Esophagus (tissue), 2 donors: ENCODE data around the gene DNAH7. TPM values are rescaled to one million over a fixed set of nuclear protein-coding genes. Genes with fewer than 3 reads are reported as not detected.

Experiments
- H3K27ac ChIP-seq, 2 donors: one replicate each; pipeline ENCODE4 v1.5.1; 2013; ENCODE audit warnings: low read depth in 2 of 2, mild to moderate bottlenecking in 2 of 2, inconsistent platforms in 1 of 2, low read length in 1 of 2, moderate library complexity in 1 of 2
- H3K27me3 ChIP-seq, 2 donors: one replicate each; pipeline ENCODE4 v1.6.1; 2013; ENCODE audit warnings: low read length in 2 of 2, control low read depth in 1 of 2, mild to moderate bottlenecking in 1 of 2; ENCODE audit not compliant: insufficient read depth in 2 of 2, control insufficient read depth in 1 of 2
- H3K36me3 ChIP-seq, 2 donors: one replicate each; pipeline ENCODE4 v1.6.1; 2013; ENCODE audit warnings: low read length in 1 of 2; ENCODE audit not compliant: control insufficient read depth in 2 of 2, insufficient read depth in 2 of 2
- H3K4me1 ChIP-seq, 2 donors: one replicate each; pipeline ENCODE4 v1.6.1; 2013; ENCODE audit warnings: low read length in 1 of 2; ENCODE audit not compliant: control insufficient read depth in 2 of 2, insufficient read depth in 2 of 2
- H3K4me3 ChIP-seq, 2 donors: one replicate each; pipeline ENCODE4 v1.5.1; 2013; ENCODE audit warnings: low read length in 2 of 2, mild to moderate bottlenecking in 2 of 2, low read depth in 1 of 2, moderate library complexity in 1 of 2
- H3K9me3 ChIP-seq, 2 donors: one replicate each; pipeline ENCODE4 v1.6.1; 2013; ENCODE audit warnings: mild to moderate bottlenecking in 2 of 2, low read depth in 1 of 2, low read length in 1 of 2, moderate library complexity in 1 of 2; ENCODE audit not compliant: control insufficient read depth in 2 of 2, insufficient read depth in 1 of 2
- WGBS, 2 donors: extraction: QIAGEN DNeasy Blood & Tissue Kit; methylation state at CpG; one replicate each; pipeline ENCODE4 v1.1.7; 2013; 5-methylcytosine and 5-hydroxymethylcytosine counted together
- polyA plus RNA-seq, 2 donors: library from polyadenylated mRNA; stranded (reverse); fragments of 200-250 nt; gene quantifications; one replicate each; pipeline ENCODE4 v1.2.3, GENCODE V29; 2013
- donor health status: healthy with polysubstance abuse.
- donor health status: Bipolar disorder and iron deficiency.

DNAH7 gene
- polyA plus RNA-seq, 2 donors, result 0.06 to 0.09 TPM

GRCh38 chr2:195824478-195824877, 244.2 kb downstream of the DNAH7 start:
- Histone ChIP-seq H3K27ac (no peak overlapping the region), H3K36me3 (no peaks in the 10 kb centered on the region)
- WGBS, 2 donors, result 89 to 91% methylated on average over 2 of the region's 2 CpGs

DNA sequence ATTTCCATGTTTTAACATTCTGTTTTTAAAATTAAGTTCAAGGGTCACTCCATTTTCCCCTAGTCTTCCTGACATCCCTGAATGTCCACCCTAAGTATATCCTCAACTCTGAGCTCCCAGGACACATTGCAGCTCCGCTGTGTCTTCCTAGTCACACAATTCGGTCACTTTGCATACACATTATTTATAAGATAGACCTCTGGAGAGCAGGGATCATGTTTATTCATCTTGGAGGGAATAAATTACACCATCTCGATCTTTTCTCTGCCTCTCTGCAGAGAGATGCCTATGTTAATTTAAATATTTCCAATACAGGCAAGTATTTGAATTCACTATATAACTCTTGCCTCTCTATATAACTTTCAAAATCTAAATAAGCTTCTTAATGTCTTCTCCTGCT, 245.4 kb downstream of the DNAH7 start:
- H3K4me3 ChIP-seq, result no peak overlapping the region
- no peaks in the 10 kb centered on the region for H3K27me3 ChIP-seq
- H3K4me1 ChIP-seq, result no peaks in the 10 kb centered on the region
- WGBS, 2 donors, result 87 to 91% methylated on average over 3 of the region's 3 CpGs
- no peaks in the 10 kb centered on the region for H3K9me3 ChIP-seq
- H3K27ac ChIP-seq, result no peak overlapping the region
- H3K36me3 ChIP-seq, result no peaks in the 10 kb centered on the region

More at GRCh38 chr2:195824478-195824877, 244.2 kb downstream of the DNAH7 start:
- no peaks in the 10 kb centered on the region for H3K4me1 ChIP-seq
- no peak overlapping the region for H3K4me3 ChIP-seq
- no peaks in the 10 kb centered on the region for H3K27me3 ChIP-seq
- H3K9me3 ChIP-seq, result no peaks in the 10 kb centered on the region

GRCh38 chr2:195821566-195821932, 247.1 kb downstream of the DNAH7 start:
- WGBS, 2 donors, result 82 to 85% methylated on average over 5 of the region's 5 CpGs
- no peak overlapping the region for H3K4me3 ChIP-seq
- no peaks in the 10 kb centered on the region for H3K4me1 ChIP-seq
- no peaks in the 10 kb centered on the region for H3K36me3 ChIP-seq
- no peak overlapping the region for H3K27ac ChIP-seq
- no peaks in the 10 kb centered on the region for H3K9me3 ChIP-seq
- no peaks in the 10 kb centered on the region for H3K27me3 ChIP-seq

- 92 to 93% methylated on average over 3 of the region's 3 CpGs for WGBS, 2 donors
- Histone ChIP-seq H3K9me3 (no peaks in the 10 kb centered on the region), H3K4me1 (no peaks in the 10 kb centered on the region), H3K4me3 (no peak overlapping the region), H3K36me3 (no peaks in the 10 kb centered on the region), H3K27me3 (no peaks in the 10 kb centered on the region), H3K27ac (no peak overlapping the region)
These were observed 247.6 kb downstream of the DNAH7 start for GRCh38 chr2:195820867-195821565.

DNA sequence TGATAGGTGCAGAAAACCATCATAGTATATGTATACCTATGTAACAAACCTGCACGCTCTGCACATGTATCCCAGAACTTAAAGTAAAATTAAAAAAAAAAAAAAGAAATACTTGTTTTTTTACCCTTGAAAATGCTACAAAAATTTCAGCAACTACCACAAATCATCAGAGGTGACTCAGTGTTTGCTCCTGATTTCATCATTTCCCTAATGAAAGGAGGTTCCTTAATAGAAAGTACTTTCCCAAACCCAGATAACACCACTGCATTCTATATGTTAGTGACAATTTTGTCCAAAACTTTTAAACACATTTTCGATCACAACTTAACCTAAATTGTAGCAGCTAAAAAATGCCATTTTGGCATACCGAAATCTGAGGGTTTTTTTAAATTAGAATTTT, 248.3 kb downstream of the DNAH7 start:
- H3K9me3 ChIP-seq, result no peaks in the 10 kb centered on the region
- H3K4me3 ChIP-seq, result no peak overlapping the region
- 92 to 94% methylated on average over 3 of the region's 3 CpGs for WGBS, 2 donors
- no peaks in the 10 kb centered on the region for H3K4me1 ChIP-seq
- no peaks in the 10 kb centered on the region for H3K27me3 ChIP-seq
- H3K27ac ChIP-seq, result no peak overlapping the region
- no peaks in the 10 kb centered on the region for H3K36me3 ChIP-seq

- 60 to 71% methylated on average over 1 of the region's 1 CpG for WGBS, 2 donors
- Histone ChIP-seq H3K9me3 (no peaks in the 10 kb centered on the region), H3K27me3 (no peaks in the 10 kb centered on the region)
These were observed 249.4 kb downstream of the DNAH7 start for GRCh38 chr2:195819276-195819675.

DNA sequence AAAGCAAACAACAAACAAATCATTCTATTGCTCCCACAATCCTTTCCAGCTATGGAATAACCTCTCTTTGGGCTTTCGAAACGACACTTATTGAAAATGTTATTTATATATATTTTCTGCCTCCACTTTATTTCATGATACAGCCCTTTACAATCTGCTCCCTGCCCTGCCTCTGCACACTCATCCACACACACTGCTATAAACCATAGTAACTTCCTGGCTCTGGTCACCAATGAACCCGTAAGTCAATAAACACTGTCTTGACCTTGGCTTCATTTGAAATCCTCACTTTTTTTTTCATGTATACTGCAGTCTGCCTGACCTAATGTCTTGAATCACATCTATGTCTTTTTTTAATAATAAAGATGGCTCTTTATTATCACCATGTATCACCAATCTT, 250.1 kb downstream of the DNAH7 start:
- no peaks in the 10 kb centered on the region for H3K4me1 ChIP-seq
- H3K27me3 ChIP-seq, result no peaks in the 10 kb centered on the region
- no peaks in the 10 kb centered on the region for H3K36me3 ChIP-seq
- 71 to 81% methylated on average over 3 of the region's 3 CpGs for WGBS, 2 donors
- no peak overlapping the region for H3K4me3 ChIP-seq
- H3K27ac ChIP-seq, result no peak overlapping the region
- H3K9me3 ChIP-seq, result no peaks in the 10 kb centered on the region

More at GRCh38 chr2:195819276-195819675, 249.4 kb downstream of the DNAH7 start:
- no peaks in the 10 kb centered on the region for H3K4me1 ChIP-seq
- no peaks in the 10 kb centered on the region for H3K36me3 ChIP-seq
- H3K27ac ChIP-seq, result no peak overlapping the region
- H3K4me3 ChIP-seq, result no peak overlapping the region

GRCh38 chr2:195818106-195818505, 250.5 kb downstream of the DNAH7 start:
- no peaks in the 10 kb centered on the region for H3K4me1 ChIP-seq
- no peak overlapping the region for H3K27ac ChIP-seq
- no peak overlapping the region for H3K4me3 ChIP-seq
- H3K36me3 ChIP-seq, result no peaks in the 10 kb centered on the region
- no peaks in the 10 kb centered on the region for H3K27me3 ChIP-seq
- no peaks in the 10 kb centered on the region for H3K9me3 ChIP-seq

- Histone ChIP-seq H3K9me3 (no peaks in the 10 kb centered on the region), H3K27ac (no peak overlapping the region), H3K4me3 (no peak overlapping the region), H3K4me1 (no peaks in the 10 kb centered on the region), H3K27me3 (no peaks in the 10 kb centered on the region), H3K36me3 (no peaks in the 10 kb centered on the region)
- WGBS, 2 donors, result 96% methylated on average over 2 of the region's 2 CpGs
These were observed 253.6 kb downstream of the DNAH7 start for GRCh38 chr2:195815083-195815482.

- H3K4me1 ChIP-seq, result no peaks in the 10 kb centered on the region
- WGBS, 2 donors, result 60 to 63% methylated on average over 3 of the region's 3 CpGs
- H3K9me3 ChIP-seq, result no peaks in the 10 kb centered on the region
- H3K27ac ChIP-seq, result no peak overlapping the region
- H3K4me3 ChIP-seq, result no peak overlapping the region
- H3K27me3 ChIP-seq, result no peaks in the 10 kb centered on the region
- no peaks in the 10 kb centered on the region for H3K36me3 ChIP-seq
These were observed 255.2 kb downstream of the DNAH7 start for GRCh38 chr2:195813421-195813820.
